Activated CD8-positive, alpha-beta memory T cell treated with anti-CD3 and anti-CD28 coated beads, Interleukin-2, amount 50 U/mL, for 24 hours (primary cell): ENCODE data around the gene HIRA.

Source experiments
- DNase-seq: peaks from one replicate; pipeline ENCODE4 v3.0.0-alpha.2; 2020; ENCODE audit errors: extremely low read depth

Gene HIRA

GRCh38 chr22:19407649-19408606, 23.6 kb downstream of the HIRA start:
- no peak for DNase-seq

- no peak for DNase-seq
Observed at GRCh38 chr22:19406846-19407245, 24.7 kb downstream of the HIRA start.

DNA sequence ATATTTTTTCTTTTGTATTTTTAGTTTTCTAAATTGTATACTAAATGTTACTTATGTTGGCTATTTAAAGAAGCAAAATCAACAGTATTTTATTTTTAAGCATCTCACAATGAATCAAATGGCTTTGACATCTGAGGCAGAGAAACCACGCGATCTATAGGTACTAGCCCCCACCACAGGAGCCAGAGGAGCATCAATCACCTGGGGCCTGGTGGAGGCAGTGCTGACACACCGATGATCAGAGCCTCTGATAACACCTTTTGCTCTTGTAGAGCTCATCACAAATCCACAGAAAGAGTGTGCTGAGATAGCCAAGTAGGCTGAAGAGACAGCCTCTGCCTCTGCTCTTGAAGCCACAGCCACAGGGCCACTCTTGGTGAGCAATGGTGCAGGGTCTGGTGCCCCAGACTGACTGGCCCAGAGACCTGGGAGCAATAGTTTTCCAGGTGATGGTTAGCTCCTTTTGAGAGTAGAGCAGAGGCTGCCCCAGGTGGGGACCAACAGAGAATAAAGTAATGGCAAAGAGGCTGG, 25.2 kb downstream of the HIRA start:
- DNase-seq: no peak

DNA sequence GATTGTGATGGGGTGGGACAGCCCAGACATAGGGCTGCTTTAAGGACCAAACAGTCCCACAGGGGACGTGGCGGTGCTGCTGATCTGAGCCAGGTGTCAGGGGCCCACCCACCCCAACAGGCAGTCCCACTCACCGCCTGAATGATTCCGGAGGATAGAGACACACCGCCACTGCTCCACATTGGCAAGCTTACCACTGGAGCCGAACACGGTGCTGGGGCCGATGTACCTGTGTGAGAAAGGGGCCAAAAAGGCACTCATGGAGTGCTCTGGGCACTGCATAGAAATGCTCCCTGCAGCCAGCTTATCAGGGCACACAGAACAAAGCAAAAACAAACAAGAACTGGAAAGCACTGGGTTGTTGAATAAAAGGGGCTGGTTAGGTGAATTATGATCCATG, 25.9 kb downstream of the HIRA start:
- no peak for DNase-seq

DNA sequence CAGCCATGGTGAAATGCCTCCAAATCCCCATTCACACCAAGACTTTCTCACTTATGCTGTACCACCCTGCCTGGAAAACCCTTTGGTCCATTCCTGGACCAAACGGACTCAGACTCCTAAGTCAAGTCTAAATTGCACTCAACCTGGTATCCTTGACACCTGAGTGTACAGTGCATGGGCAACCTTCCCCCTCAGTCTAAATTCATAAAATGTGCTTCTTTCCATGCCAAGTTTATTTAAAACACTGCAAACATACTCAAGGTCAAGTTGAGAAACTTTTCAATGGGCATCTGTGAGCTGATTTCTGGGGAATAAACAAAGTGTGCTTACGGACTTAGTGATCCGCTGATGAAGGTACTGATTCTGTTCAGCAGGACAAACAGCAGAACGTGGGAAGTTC, 26.4 kb downstream of the HIRA start:
- DNase-seq: no peak

- no peak for DNase-seq
Observed at GRCh38 chr22:19404676-19405075, 26.9 kb downstream of the HIRA start.

DNA sequence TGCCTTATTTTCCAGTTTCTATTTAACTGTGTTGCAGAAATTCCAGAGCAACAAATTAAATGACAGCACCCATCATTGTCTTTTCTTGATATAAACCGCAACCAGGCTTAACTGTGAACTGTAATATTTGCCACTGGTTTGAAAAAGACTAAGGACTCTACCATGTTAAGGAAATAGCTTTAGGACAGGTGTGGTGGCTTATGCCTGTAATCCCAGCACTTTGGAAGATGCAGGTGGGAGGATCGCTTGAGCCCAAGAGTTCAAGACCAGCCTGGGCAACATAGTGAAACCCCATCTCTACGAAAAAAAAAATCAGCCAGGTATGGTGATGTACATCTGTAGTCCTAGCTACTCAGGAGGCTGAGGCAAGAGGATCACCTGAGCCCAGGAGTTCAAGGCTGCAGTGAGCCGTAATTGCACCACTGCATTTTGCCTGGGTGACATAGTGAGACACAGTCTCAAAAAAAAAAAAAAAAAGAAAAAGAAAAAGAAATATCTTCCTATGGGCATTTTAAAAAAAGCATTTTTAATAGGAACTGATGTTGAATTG, 28.8 kb downstream of the HIRA start:
- no peak for DNase-seq

GRCh38 chr22:19401483-19401882, 30.1 kb downstream of the HIRA start:
- no peak for DNase-seq

- DNase-seq: no peak
Observed at GRCh38 chr22:19400881-19401280, 30.7 kb downstream of the HIRA start.

DNA sequence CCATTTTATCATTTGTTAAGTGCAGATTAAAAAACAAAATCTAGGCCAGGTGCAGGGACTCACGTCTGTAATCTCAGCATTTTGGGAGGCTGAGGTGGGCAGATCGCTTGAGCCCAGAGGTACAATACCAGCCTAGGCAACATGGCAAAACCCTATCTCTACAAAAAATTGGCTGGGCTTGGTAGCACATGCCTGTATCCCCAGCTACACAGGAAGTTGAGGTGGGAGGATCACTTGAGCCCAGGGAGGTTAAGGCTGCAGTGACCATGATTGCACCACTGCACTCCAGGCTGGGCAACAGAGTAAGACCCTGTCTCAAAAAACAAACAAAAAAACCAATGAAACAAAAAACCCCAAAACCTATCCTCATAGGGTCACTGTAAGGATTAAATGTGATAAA, 32.9 kb downstream of the HIRA start:
- DNase-seq: no peak

DNA sequence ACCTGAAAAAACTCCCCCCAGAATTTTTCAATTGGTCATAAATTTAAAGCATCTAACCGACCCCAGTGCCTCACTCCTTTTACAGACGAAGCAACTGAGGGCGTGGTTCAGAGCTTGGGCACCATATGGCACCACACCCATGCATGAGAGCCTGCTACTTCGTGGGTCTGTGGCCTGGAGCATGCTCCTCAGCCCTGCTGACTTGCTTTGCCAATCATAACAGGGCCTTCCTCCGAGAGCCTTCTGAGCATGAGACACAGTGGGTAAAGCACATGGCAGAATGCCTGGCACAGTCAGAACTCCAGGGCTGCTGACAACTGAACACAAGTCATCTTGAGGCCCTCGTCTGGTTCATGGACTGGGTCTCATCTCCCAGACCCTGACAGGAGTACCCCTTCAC, 33.3 kb downstream of the HIRA start:
- DNase-seq: no peak

DNA sequence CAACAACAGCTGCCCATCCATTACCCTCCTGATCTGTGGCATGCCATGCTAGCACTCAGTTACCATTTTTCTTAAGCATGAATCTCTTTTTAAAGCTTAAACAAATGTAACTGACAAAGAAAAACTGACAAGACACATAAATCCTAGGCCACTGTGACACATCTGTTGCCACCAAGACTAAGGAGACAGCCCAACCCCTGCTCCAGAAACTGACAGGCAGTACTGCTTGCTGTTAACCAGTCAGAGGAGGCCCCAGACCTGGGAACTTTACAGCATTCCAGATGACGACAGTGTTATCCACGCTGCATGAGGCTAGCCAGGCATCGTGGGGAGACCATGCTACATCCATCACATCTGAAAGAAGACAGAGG, 33.8 kb downstream of the HIRA start:
- no peak for DNase-seq

- no peak for DNase-seq
Observed at GRCh38 chr22:19396934-19397733, 34.4 kb downstream of the HIRA start.

- DNase-seq: no peak
Observed at GRCh38 chr22:19396561-19396933, 35.0 kb downstream of the HIRA start.

- no peak for DNase-seq
Observed at GRCh38 chr22:19395276-19395675, 36.3 kb downstream of the HIRA start.

- no peak for DNase-seq
Observed at GRCh38 chr22:19394274-19395050, 37.1 kb downstream of the HIRA start.

DNA sequence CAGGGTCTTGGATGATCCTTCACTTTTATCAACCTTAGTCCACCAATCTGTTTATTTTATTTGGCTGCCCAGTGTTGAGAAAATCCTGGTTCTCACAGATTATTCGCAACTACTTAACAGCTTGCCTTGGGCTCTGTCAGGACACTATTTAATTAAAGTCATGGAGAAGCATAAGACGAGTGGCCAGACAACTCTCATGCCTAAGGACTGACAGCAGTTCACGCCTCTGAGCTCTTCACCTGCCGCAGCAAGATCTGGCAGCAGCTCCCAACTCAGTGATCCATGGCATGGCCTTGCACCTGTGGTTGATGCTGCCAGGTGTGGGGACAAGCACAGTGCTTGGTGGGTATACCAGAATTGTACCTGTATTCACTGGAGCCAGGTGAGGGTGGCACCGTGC, 37.8 kb downstream of the HIRA start:
- no peak for DNase-seq

GRCh38 chr22:19387575-19387974, 44.0 kb downstream of the HIRA start:
- no peak for DNase-seq

DNA sequence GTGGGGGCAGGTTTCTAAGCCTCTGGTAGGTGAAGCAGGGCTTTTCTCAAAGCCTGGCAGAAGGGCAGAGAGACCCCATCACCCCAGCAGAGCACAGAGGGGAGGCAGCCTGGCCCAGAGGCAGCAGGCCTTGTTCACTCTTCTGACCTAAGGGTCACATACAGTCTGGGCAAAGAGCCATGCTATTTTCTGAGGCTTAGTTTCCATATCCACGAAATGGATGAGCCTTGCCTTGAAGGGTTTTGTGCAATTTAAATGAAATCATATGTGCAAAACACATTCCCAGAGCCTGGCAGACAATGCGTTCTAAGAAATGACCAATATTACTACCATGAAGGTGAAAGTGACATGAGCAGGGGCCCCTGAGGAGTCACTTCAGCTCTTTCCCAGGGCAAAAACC, 44.5 kb downstream of the HIRA start:
- no peak for DNase-seq

DNA sequence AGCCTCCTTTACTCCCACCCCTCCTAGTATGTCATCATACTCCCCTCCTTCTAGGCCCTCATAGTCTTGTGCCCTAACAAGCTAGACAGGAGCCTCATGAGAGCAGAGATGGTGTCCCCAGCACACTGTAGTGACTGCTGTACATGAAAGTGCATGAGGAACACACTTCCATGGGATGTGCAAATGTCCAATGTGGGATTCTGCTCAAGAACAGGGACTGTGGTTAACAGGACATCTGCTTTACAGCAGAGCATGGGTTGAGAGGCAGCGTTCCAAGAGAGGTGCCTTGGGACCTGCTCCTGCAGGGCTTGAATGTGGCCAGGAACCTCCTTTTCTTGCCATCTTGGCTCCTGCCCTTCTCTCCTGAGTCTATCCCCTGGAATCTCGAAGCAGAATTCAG, 45.3 kb downstream of the HIRA start:
- no peak for DNase-seq

GRCh38 chr22:19385221-19385906, 46.2 kb downstream of the HIRA start:
- no peak for DNase-seq
